SK-N-SH (cell line): ENCODE data around the gene PACSIN1. TPM values are rescaled to one million over a fixed set of nuclear protein-coding genes. Genes with fewer than 3 reads are reported as not detected.

Experiments
- CTCF ChIA-PET: fragments of 300-600, 350-600 bp; formaldehyde crosslinking; extraction: SDS; loops from one replicate; lab custom pipeline; 2021; lab: Yijun Ruan, JAX
- POLR2A ChIA-PET: fragments of 350-600 bp; sonication (Branson Sonifier 250); formaldehyde crosslinking; extraction: SDS; loops from one replicate; lab custom pipeline; 2020; ENCODE audit warnings: antibody characterized with exemption, inconsistent platforms; lab: Yijun Ruan, JAX
- DNase-seq: peaks from one replicate; pipeline ENCODE4 v3.0.0; 2012
- H2AFZ ChIP-seq: fragments of 200-600 bp; sonication (generic); 2 replicates; pipeline ENCODE4 v1.8.1; 2016; ENCODE audit warnings: antibody characterized with exemption, mild to moderate bottlenecking, low read depth
- H3F3A ChIP-seq: fragments of 200-600 bp; sonication (generic); replicated peaks from 2 replicates; pipeline ENCODE3; 2016; ENCODE audit warnings: antibody characterized with exemption, mild to moderate bottlenecking; ENCODE audit not compliant: insufficient read depth
- H3K27ac ChIP-seq, 2 experiments: fragments of 200-500 bp in 1 of 2; fragments of 200-600 bp in 1 of 2; sonication (Bioruptor generic) in 1 of 2; sonication (generic), shearing (Covaris generic) in 1 of 2; 2 replicates each; pipeline versions ENCODE4 v1.5.1 to v1.6.1; 2014 to 2016; ENCODE audit warnings: low read depth in 2 of 2, inconsistent platforms in 1 of 2, low read length in 1 of 2, mild to moderate bottlenecking in 1 of 2, mixed read lengths in 1 of 2
- H3K27me3 ChIP-seq: fragments of 200-600 bp; sonication (generic), shearing (Covaris generic); 2 replicates; pipeline ENCODE4 v1.6.1; 2016; ENCODE audit warnings: mixed run types; ENCODE audit not compliant: insufficient read depth
- H3K36me3 ChIP-seq, 2 experiments: fragments of 200-500 bp in 1 of 2; fragments of 200-600 bp in 1 of 2; sonication (Bioruptor generic) in 1 of 2; sonication (generic) in 1 of 2; replicated peaks in 1 of 2; 2 replicates each; pipeline versions ENCODE3 to v1.5.1; 2014 to 2016; ENCODE audit warnings: low read length in 1 of 2, mild to moderate bottlenecking in 1 of 2; ENCODE audit not compliant: insufficient read depth in 2 of 2, control insufficient read depth in 1 of 2
- H3K4me1 ChIP-seq, 2 experiments: fragments of 200-500 bp in 1 of 2; fragments of 200-600 bp in 1 of 2; sonication (Bioruptor generic) in 1 of 2; sonication (generic), shearing (Covaris generic) in 1 of 2; 2 replicates each; pipeline versions ENCODE4 v1.5.1 to v1.6.1; 2014 to 2016; ENCODE audit warnings: low read depth in 1 of 2, low read length in 1 of 2, mixed run types in 1 of 2; ENCODE audit not compliant: insufficient read depth in 2 of 2, control insufficient read depth in 1 of 2
- H3K4me2 ChIP-seq: fragments of 200-600 bp; sonication (generic), shearing (Covaris generic); 2 replicates; pipeline ENCODE4 v1.6.1; 2017; ENCODE audit warnings: mixed run types
- H3K4me3 ChIP-seq, 2 experiments: fragments of 200-500 bp in 1 of 2; fragments of 200-600 bp in 1 of 2; sonication (Bioruptor generic) in 1 of 2; sonication (generic), shearing (Covaris generic) in 1 of 2; 2 replicates each; pipeline versions ENCODE4 v1.5.1 to v1.8.1; 2014 to 2016; ENCODE audit warnings: low read depth in 2 of 2, inconsistent platforms in 1 of 2, low read length in 1 of 2, mild to moderate bottlenecking in 1 of 2, mixed read lengths in 1 of 2, moderate library complexity in 1 of 2
- H3K79me2 ChIP-seq: fragments of 200-600 bp; sonication (generic); 2 replicates; pipeline ENCODE4 v1.8.1; 2017; ENCODE audit warnings: mild to moderate bottlenecking; ENCODE audit not compliant: insufficient read depth
- H3K9ac ChIP-seq: fragments of 200-600 bp; sonication (generic); 2 replicates; pipeline ENCODE4 v1.6.1; 2017; ENCODE audit warnings: mixed run types
- H3K9me2 ChIP-seq: fragments of 200-600 bp; sonication (generic); 2 replicates; pipeline ENCODE4 v1.6.1; 2017; ENCODE audit warnings: mixed run types
- H3K9me3 ChIP-seq: fragments of 200-600 bp; sonication (generic); 2 replicates; pipeline ENCODE4 v1.6.1; 2017; ENCODE audit warnings: mixed run types, mild to moderate bottlenecking, moderate library complexity
- H4K20me1 ChIP-seq: fragments of 200-600 bp; sonication (generic); 2 replicates; pipeline ENCODE4 v1.6.1; 2017; ENCODE audit warnings: mild to moderate bottlenecking, mixed run types; ENCODE audit not compliant: insufficient read depth
- ELF1 ChIP-seq: IDR thresholded peaks from 2 replicates; pipeline ENCODE4 v1.4.0; 2012
- EP300 ChIP-seq, 2 experiments: IDR thresholded peaks; 2 replicates each; pipeline versions ENCODE4 v1.4.0 to v1.6.1; 2012; ENCODE audit warnings: borderline replicate concordance in 1 of 2, low read depth in 1 of 2, low read length in 1 of 2
- EZH2phosphoT487 ChIP-seq: fragments of 200-600 bp; sonication (generic); IDR thresholded peaks from 2 replicates; pipeline ENCODE4 v1.6.1; 2017; ENCODE audit warnings: low read depth, mixed run types, mild to moderate bottlenecking, antibody characterized with exemption, moderate library complexity, borderline replicate concordance
- GABPA ChIP-seq: IDR thresholded peaks from 2 replicates; pipeline ENCODE4 v1.4.0; 2012; ENCODE audit warnings: low read depth, mild to moderate bottlenecking
- GATA2 ChIP-seq: sonication (generic); formaldehyde crosslinking; IDR thresholded peaks from 2 replicates; pipeline ENCODE4 v1.5.0; 2020; ENCODE audit warnings: mild to moderate bottlenecking, missing genetic modification reagents
- JUND ChIP-seq: IDR thresholded peaks from 2 replicates; pipeline ENCODE4 v1.4.0; 2012
- MEF2A ChIP-seq: IDR thresholded peaks from 2 replicates; pipeline ENCODE4 v1.4.0; 2012; ENCODE audit warnings: low read depth, borderline replicate concordance
- RXRA ChIP-seq: IDR thresholded peaks from 2 replicates; pipeline ENCODE4 v1.4.0; 2012; ENCODE audit warnings: low read depth, mild to moderate bottlenecking, borderline replicate concordance
- SIN3A ChIP-seq: IDR thresholded peaks from 2 replicates; pipeline ENCODE4 v1.6.1; 2012; ENCODE audit warnings: low read depth, mild to moderate bottlenecking, low read length, moderate library complexity, borderline replicate concordance
- YY1 ChIP-seq: IDR thresholded peaks from 2 replicates; pipeline ENCODE4 v1.4.0; 2012; ENCODE audit warnings: low read depth, mild to moderate bottlenecking
- WGBS: methylation state at CpG from one replicate; pipeline ENCODE4 v1.1.6; 2017; ENCODE audit warnings: low lambda C conversion rate; 5-methylcytosine and 5-hydroxymethylcytosine counted together
- polyA plus RNA-seq, 3 experiments: library from polyadenylated mRNA; depleted of rRNA; stranded (reverse); fragments of >200 nt; gene quantifications; 2 replicates each; pipeline ENCODE4 v1.2.3, GENCODE V29; 2012
- TF ChIP-seq, protein P1 (sequence below): IDR thresholded peaks from 2 replicates; pipeline ENCODE4 v1.4.0; 2012; ENCODE audit warnings: low read depth
- TF ChIP-seq, protein P2 (sequence below): IDR thresholded peaks from 2 replicates; pipeline ENCODE4 v1.4.0; 2012; ENCODE audit warnings: low read depth, borderline replicate concordance
- TF ChIP-seq, protein P3 (sequence below): IDR thresholded peaks from 2 replicates; pipeline ENCODE4 v1.4.0; 2012; ENCODE audit warnings: low read depth, borderline replicate concordance
- TF ChIP-seq, protein P4 (sequence below): fragments of 200-600 bp; sonication (generic); IDR thresholded peaks from 2 replicates; pipeline ENCODE4 v1.6.1; 2017; ENCODE audit warnings: antibody characterized with exemption, mild to moderate bottlenecking, moderate library complexity
- TF ChIP-seq, protein P5 (sequence below): IDR thresholded peaks from 2 replicates; pipeline ENCODE4 v1.6.1; 2012; ENCODE audit warnings: mild to moderate bottlenecking, low read depth, low read length, moderate library complexity

Gene PACSIN1
- polyA plus RNA-seq, 1 of the 3 experiments (the other 2 are of a cell fraction) = 0.05 TPM

DNA sequence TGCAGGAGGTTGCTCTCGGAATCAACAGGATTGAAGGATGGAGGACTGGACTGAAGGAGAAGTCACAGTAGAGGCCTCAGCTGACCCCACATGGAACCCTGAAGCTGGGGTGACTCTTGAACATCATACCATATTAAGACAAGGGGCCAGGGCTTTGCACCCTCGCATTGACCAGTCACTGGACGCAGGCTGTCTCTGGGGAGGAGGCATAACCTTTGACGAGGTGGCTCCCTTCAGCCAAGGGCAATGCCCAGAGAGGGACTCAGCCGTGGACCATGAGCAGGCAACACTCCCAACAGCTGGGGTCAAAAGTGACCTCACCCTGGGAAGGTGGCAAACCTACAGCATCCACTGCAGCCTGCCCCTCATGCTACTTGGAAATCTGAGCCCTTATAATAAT lies 21.7 kb downstream of the PACSIN1 start:
- CTCF ChIA-PET = interaction anchor here (0.9 kb wide), 2 partner anchors 13 to 122 kb away, joined by 3 read pairs; no protein-coding TSS in a partner anchor
- POLR2A ChIA-PET = no interaction called here
- TF ChIP-seq EP300 (IDR thresholded peaks at IDR 0.05; ENCODE audit: borderline replicate concordance in 1 of 2, low read depth in 1 of 2, low read length in 1 of 2) = no peak
- no peak for TF ChIP-seq SIN3A
- TF ChIP-seq, protein P1, sequence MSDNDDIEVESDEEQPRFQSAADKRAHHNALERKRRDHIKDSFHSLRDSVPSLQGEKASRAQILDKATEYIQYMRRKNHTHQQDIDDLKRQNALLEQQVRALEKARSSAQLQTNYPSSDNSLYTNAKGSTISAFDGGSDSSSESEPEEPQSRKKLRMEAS = no peak
- TF ChIP-seq JUND = no peak
- TF ChIP-seq, protein P2, sequence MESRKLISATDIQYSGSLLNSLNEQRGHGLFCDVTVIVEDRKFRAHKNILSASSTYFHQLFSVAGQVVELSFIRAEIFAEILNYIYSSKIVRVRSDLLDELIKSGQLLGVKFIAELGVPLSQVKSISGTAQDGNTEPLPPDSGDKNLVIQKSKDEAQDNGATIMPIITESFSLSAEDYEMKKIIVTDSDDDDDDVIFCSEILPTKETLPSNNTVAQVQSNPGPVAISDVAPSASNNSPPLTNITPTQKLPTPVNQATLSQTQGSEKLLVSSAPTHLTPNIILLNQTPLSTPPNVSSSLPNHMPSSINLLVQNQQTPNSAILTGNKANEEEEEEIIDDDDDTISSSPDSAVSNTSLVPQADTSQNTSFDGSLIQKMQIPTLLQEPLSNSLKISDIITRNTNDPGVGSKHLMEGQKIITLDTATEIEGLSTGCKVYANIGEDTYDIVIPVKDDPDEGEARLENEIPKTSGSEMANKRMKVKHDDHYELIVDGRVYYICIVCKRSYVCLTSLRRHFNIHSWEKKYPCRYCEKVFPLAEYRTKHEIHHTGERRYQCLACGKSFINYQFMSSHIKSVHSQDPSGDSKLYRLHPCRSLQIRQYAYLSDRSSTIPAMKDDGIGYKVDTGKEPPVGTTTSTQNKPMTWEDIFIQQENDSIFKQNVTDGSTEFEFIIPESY = no peak

DNA sequence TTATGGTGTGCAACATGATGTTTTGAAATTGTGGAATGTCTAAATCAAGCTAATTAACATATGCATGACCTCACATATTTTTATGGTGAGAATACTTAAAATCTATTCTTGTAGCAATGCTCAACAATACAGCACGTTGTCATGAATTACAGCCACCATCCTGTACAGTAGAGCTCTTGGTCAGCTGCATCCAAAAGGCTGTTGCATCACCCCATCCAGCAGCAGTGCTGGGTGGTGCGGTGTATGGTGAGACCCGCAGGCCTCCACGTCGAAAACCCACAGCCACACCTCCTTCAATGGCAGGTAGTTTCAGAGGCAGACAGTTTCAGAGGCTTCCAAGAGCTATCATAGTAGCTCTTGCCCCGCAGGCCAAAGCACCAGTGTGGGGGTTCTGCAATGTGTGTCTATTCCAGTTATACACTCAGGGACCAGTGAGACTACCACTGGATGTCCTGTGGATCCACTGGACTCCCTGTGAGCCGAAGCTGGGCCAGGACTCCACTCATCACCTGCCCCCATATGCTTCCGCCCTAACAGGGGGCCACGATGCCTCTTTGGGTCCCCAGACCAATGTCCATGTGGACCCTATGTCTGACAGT lies 23.4 kb downstream of the PACSIN1 start:
- Histone ChIP-seq H3K27me3 (no peaks in the 10 kb centered on the region), H3F3A (no peaks in the 10 kb centered on the region), H3K9me2 (no peaks in the 10 kb centered on the region), H3K4me1 (no peaks in the 10 kb centered on the region), H3K9ac (no peak overlapping the region), H4K20me1 (no peaks in the 10 kb centered on the region), H3K27ac (no peak overlapping the region), H3K36me3 (no peaks in the 10 kb centered on the region), H3K9me3 (no peaks in the 10 kb centered on the region), H3K79me2 (no peaks in the 10 kb centered on the region), H2AFZ (no peak overlapping the region), H3K4me2 (no peak overlapping the region), H3K4me3 (no peak overlapping the region)
- ChIA-PET POLR2A (no interaction called here), CTCF (interaction anchor here (0.7 kb wide), 1 partner anchor 271 kb away, joined by 3 read pairs; no protein-coding TSS in a partner anchor)
- WGBS = 74% methylated on average over 5 of the region's 9 CpGs
- DNase-seq = no peak
- TF ChIP-seq, protein P2 = no peak
- TF ChIP-seq EZH2phosphoT487 (no peak), GATA2 (CRISPR knock-in tag) (no peak), GABPA (no peak), RXRA (no peak), MEF2A (no peak), ELF1 (no peak), YY1 (no peak)
- TF ChIP-seq, protein P3, sequence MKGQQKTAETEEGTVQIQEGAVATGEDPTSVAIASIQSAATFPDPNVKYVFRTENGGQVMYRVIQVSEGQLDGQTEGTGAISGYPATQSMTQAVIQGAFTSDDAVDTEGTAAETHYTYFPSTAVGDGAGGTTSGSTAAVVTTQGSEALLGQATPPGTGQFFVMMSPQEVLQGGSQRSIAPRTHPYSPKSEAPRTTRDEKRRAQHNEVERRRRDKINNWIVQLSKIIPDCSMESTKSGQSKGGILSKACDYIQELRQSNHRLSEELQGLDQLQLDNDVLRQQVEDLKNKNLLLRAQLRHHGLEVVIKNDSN = no peak
- TF ChIP-seq, protein P1 = no peak
- TF ChIP-seq, protein P4, sequence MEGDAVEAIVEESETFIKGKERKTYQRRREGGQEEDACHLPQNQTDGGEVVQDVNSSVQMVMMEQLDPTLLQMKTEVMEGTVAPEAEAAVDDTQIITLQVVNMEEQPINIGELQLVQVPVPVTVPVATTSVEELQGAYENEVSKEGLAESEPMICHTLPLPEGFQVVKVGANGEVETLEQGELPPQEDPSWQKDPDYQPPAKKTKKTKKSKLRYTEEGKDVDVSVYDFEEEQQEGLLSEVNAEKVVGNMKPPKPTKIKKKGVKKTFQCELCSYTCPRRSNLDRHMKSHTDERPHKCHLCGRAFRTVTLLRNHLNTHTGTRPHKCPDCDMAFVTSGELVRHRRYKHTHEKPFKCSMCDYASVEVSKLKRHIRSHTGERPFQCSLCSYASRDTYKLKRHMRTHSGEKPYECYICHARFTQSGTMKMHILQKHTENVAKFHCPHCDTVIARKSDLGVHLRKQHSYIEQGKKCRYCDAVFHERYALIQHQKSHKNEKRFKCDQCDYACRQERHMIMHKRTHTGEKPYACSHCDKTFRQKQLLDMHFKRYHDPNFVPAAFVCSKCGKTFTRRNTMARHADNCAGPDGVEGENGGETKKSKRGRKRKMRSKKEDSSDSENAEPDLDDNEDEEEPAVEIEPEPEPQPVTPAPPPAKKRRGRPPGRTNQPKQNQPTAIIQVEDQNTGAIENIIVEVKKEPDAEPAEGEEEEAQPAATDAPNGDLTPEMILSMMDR = no peak
- TF ChIP-seq, protein P5, sequence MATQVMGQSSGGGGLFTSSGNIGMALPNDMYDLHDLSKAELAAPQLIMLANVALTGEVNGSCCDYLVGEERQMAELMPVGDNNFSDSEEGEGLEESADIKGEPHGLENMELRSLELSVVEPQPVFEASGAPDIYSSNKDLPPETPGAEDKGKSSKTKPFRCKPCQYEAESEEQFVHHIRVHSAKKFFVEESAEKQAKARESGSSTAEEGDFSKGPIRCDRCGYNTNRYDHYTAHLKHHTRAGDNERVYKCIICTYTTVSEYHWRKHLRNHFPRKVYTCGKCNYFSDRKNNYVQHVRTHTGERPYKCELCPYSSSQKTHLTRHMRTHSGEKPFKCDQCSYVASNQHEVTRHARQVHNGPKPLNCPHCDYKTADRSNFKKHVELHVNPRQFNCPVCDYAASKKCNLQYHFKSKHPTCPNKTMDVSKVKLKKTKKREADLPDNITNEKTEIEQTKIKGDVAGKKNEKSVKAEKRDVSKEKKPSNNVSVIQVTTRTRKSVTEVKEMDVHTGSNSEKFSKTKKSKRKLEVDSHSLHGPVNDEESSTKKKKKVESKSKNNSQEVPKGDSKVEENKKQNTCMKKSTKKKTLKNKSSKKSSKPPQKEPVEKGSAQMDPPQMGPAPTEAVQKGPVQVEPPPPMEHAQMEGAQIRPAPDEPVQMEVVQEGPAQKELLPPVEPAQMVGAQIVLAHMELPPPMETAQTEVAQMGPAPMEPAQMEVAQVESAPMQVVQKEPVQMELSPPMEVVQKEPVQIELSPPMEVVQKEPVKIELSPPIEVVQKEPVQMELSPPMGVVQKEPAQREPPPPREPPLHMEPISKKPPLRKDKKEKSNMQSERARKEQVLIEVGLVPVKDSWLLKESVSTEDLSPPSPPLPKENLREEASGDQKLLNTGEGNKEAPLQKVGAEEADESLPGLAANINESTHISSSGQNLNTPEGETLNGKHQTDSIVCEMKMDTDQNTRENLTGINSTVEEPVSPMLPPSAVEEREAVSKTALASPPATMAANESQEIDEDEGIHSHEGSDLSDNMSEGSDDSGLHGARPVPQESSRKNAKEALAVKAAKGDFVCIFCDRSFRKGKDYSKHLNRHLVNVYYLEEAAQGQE = no peak

More for the DNA sequence above, 21.7 kb downstream of the PACSIN1 start:
- Histone ChIP-seq H3K27ac (no peak overlapping the region), H3K36me3 (no peaks in the 10 kb centered on the region), H3K4me1 (no peaks in the 10 kb centered on the region), H3F3A (no peaks in the 10 kb centered on the region), H2AFZ (no peak overlapping the region), H3K27me3 (no peaks in the 10 kb centered on the region), H3K79me2 (no peaks in the 10 kb centered on the region), H3K4me3 (no peak overlapping the region), H3K9ac (no peak overlapping the region), H3K9me2 (no peaks in the 10 kb centered on the region), H3K9me3 (no peaks in the 10 kb centered on the region), H4K20me1 (no peaks in the 10 kb centered on the region), H3K4me2 (no peak overlapping the region)
- no peak for DNase-seq
- 31% methylated on average over 1 of the region's 5 CpGs for WGBS
